SK-N-SH (cell line): ENCODE data around the gene NYNRIN.

Source experiments
- CTCF ChIP-seq: fragments of 200-600 bp; sonication (generic); IDR thresholded peaks from 2 replicates; pipeline ENCODE4 v1.6.1; 2017; ENCODE audit warnings: antibody characterized with exemption, mild to moderate bottlenecking, moderate library complexity
- EP300 ChIP-seq, 2 experiments: IDR thresholded peaks; 2 replicates each; pipeline versions ENCODE4 v1.4.0 to v1.6.1; 2012; ENCODE audit warnings: borderline replicate concordance in 1 of 2, low read depth in 1 of 2, low read length in 1 of 2
- FOXM1 ChIP-seq: IDR thresholded peaks from 2 replicates; pipeline ENCODE4 v1.4.0; 2012; ENCODE audit warnings: low read depth, mild to moderate bottlenecking
- IRF3 ChIP-seq: fragments of 150-350 bp; IDR thresholded peaks from 2 replicates; pipeline ENCODE4 v1.6.1; 2016; ENCODE audit warnings: mild to moderate bottlenecking, low read depth, low read length
- NFIC ChIP-seq: IDR thresholded peaks from 2 replicates; pipeline ENCODE4 v1.4.0; 2012; ENCODE audit warnings: borderline replicate concordance
- PBX3 ChIP-seq: IDR thresholded peaks from 2 replicates; pipeline ENCODE4; 2012
- POLR2AphosphoS5 ChIP-seq: IDR thresholded peaks from 2 replicates; pipeline ENCODE4 v1.6.1; 2012; ENCODE audit warnings: low read depth, low read length
- TEAD4 ChIP-seq: IDR thresholded peaks from 2 replicates; pipeline ENCODE4 v1.4.0; 2012; ENCODE audit warnings: mild to moderate bottlenecking, borderline replicate concordance; ENCODE audit not compliant: insufficient read depth
- YY1 ChIP-seq: IDR thresholded peaks from 2 replicates; pipeline ENCODE4 v1.4.0; 2012; ENCODE audit warnings: low read depth, mild to moderate bottlenecking

- no peak for TF ChIP-seq CTCF
- TF ChIP-seq TEAD4, result no peak
- TF ChIP-seq YY1, result no peak
- TF ChIP-seq IRF3, result no peak
- no peak for TF ChIP-seq EP300 (IDR thresholded peaks at IDR 0.05; ENCODE audit: borderline replicate concordance in 1 of 2, low read depth in 1 of 2, low read length in 1 of 2)
- no peak for TF ChIP-seq PBX3
- TF ChIP-seq NFIC, result no peak
- no peak for TF ChIP-seq POLR2AphosphoS5
- TF ChIP-seq FOXM1, result no peak
Measured at GRCh38 chr14:24409956-24410355, 11.2 kb downstream of the NYNRIN start.
